Calu3 (cell line): ENCODE results near the gene RNF141. TPM values are rescaled to one million over a fixed set of nuclear protein-coding genes. Genes with fewer than 3 reads are reported as not detected.
A peak's percentile ranks its signal among the peaks of the same experiment; 100 is the strongest.

ENCODE experiments used
- BruUV-seq: library from RNA; stranded (reverse); fragments of 400-500 nt; replicated peaks from 2 replicates; lab custom pipeline; 2021; lab: Mats Ljungman, UMichigan
- CTCF ChIA-PET: fragments of 300-600 bp; sonication (Branson Sonifier 250); formaldehyde crosslinking; loops from one replicate; lab custom pipeline; 2022; ENCODE audit warnings: antibody characterized with exemption; lab: Charles Lee
- DNase-seq: peaks from one replicate; pipeline ENCODE4 v3.0.0; 2022
- H3K27ac Mint-ChIP-seq: one replicate; pipeline ENCODE4 v1.8.0; 2022; ENCODE audit warnings: mixed read lengths; ENCODE audit not compliant: unreplicated experiment
- H3K27me3 Mint-ChIP-seq: one replicate; pipeline ENCODE4 v1.8.0; 2022; ENCODE audit warnings: mixed read lengths; ENCODE audit not compliant: unreplicated experiment
- H3K36me3 Mint-ChIP-seq: one replicate; pipeline ENCODE4 v1.8.0; 2022; ENCODE audit warnings: mild to moderate bottlenecking, moderate library complexity, mixed read lengths; ENCODE audit not compliant: insufficient read depth, unreplicated experiment
- H3K4me1 Mint-ChIP-seq: one replicate; pipeline ENCODE4 v1.8.0; 2022; ENCODE audit warnings: mild to moderate bottlenecking, low read depth, mixed read lengths; ENCODE audit not compliant: unreplicated experiment
- H3K4me3 Mint-ChIP-seq: one replicate; pipeline ENCODE4 v1.8.0; 2022; ENCODE audit warnings: mild to moderate bottlenecking, low read depth, moderate library complexity, mixed read lengths; ENCODE audit not compliant: unreplicated experiment
- H3K9me3 Mint-ChIP-seq: one replicate; pipeline ENCODE4 v1.8.0; 2022; ENCODE audit warnings: low read depth, mixed read lengths; ENCODE audit not compliant: unreplicated experiment
- CTCF ChIP-seq: fragments of 200-600 bp; IDR thresholded peaks from one replicate; pipeline ENCODE4 v1.8.0; 2022; ENCODE audit warnings: antibody characterized with exemption; ENCODE audit not compliant: unreplicated experiment
- intact Hi-C: fragments of 100-400 bp; cut with micrococcal nuclease; formaldehyde crosslinking; loops from one replicate; pipeline ENCODE4 v1.10.0; 2022; ENCODE audit not compliant: unreplicated experiment
- total RNA-seq: library from RNA; stranded (reverse); gene quantifications from 2 replicates; pipeline ENCODE4 v1.2.3, GENCODE V29; 2022

The RNF141 gene
- total RNA-seq, 1 experiment from 2014 or later: 33.9 TPM

GRCh38 chr11:10515418-10515817 lies 25.6 kb downstream of the RNF141 start:
- no TSS peak for BruUV-seq
- no peaks in the 10 kb centered on the region for H3K27me3 Mint-ChIP-seq
- no peaks in the 10 kb centered on the region for H3K9me3 Mint-ChIP-seq
- intact Hi-C loops: loop anchor here (2.0 kb wide), 1 partner anchor 109 kb away; no protein-coding TSS in a partner anchor
- TF ChIP-seq CTCF: no peak
- H3K36me3 Mint-ChIP-seq: no peaks in the 10 kb centered on the region
- no peak for DNase-seq
- H3K4me3 Mint-ChIP-seq: no peak overlapping the region
- CTCF ChIA-PET: no interaction called here
- no peak overlapping the region for H3K27ac Mint-ChIP-seq
- no peaks in the 10 kb centered on the region for H3K4me1 Mint-ChIP-seq

GRCh38 chr11:10514709-10515108 lies 26.3 kb downstream of the RNF141 start:
- no TSS peak for BruUV-seq
- Mint-ChIP-seq H3K4me3 (no peak overlapping the region), H3K27me3 (no peaks in the 10 kb centered on the region), H3K4me1 (no peaks in the 10 kb centered on the region), H3K36me3 (no peaks in the 10 kb centered on the region), H3K27ac (no peak overlapping the region), H3K9me3 (no peaks in the 10 kb centered on the region)
- no peak for TF ChIP-seq CTCF
- no peak for DNase-seq
- CTCF ChIA-PET: interaction anchor here (0.6 to 1.7 kb wide), 3 partner anchors 24 to 140 kb away, joined by 3 to 5 read pairs (median 4); partner anchors contain the start of gene RNF141
- intact Hi-C loops: loop anchor here (1.0 to 2.0 kb wide), 2 partner anchors 108 to 140 kb away; no protein-coding TSS in a partner anchor

DNA sequence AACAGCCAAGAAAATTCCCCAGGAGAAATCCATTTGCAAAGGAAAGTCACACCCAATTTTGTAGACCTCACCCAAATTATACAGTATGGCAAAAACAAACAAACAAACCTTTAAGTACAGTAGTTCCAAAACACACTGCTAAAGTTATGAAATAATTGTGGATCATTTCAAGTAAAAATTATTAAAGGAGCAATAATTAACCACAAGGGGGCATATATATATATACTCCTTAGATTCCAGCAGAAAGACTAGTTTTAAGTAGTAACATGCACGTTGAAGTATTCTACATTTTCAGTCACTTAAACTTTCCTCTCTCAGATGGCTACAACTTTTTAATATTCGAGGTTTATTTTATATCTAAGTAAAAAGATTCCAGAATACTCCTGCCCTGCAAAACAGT lies 26.8 kb downstream of the RNF141 start:
- peak; percentile 19 for TF ChIP-seq CTCF
- intact Hi-C loops: loop anchor here (1.0 to 2.0 kb wide), 2 partner anchors 107 to 140 kb away; no protein-coding TSS in a partner anchor
- no peaks in the 10 kb centered on the region for H3K4me1 Mint-ChIP-seq
- H3K36me3 Mint-ChIP-seq: no peaks in the 10 kb centered on the region
- no peaks in the 10 kb centered on the region for H3K27me3 Mint-ChIP-seq
- no peak overlapping the region for H3K4me3 Mint-ChIP-seq
- CTCF ChIA-PET: interaction anchor here (0.6 to 1.7 kb wide), 3 partner anchors 23 to 140 kb away, joined by 3 to 5 read pairs (median 4); partner anchors contain the start of gene RNF141
- H3K27ac Mint-ChIP-seq: no peak overlapping the region
- H3K9me3 Mint-ChIP-seq: no peaks in the 10 kb centered on the region
- DNase-seq: no peak
- no TSS peak for BruUV-seq

DNA sequence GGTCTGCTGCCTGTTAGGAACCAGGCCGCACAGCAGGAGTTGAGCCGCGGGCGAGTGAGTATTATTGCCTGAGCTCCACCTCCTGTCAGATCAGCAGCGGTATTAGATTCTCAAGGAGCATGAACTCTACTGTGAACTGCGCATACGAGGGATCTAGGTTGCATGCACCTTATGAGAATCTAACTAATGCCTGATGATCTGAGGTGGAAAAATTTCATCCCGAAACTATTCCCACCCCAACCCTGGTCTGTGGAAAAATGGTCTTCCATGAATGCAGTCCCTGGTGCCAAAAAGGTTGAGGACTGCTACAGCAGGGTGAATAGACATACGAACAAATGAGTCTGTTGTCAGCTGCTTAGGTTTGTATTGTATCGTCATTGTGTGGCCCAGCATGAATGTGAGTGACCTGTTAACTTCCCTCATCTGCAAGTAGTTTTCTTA lies 29.8 kb downstream of the RNF141 start:
- CTCF ChIA-PET: no interaction called here

More for the DNA sequence above, 29.8 kb downstream of the RNF141 start:
- no peak overlapping the region for H3K4me3 Mint-ChIP-seq
- TF ChIP-seq CTCF: no peak
- no peaks in the 10 kb centered on the region for H3K9me3 Mint-ChIP-seq
- no peak for DNase-seq
- intact Hi-C loops: no loop called here
- H3K4me1 Mint-ChIP-seq: no peaks in the 10 kb centered on the region
- H3K36me3 Mint-ChIP-seq: no peaks in the 10 kb centered on the region
- H3K27ac Mint-ChIP-seq: no peak overlapping the region
- no peaks in the 10 kb centered on the region for H3K27me3 Mint-ChIP-seq
- no TSS peak for BruUV-seq
